Mesothelial cell of epicardium (in vitro differentiated cells): Measurements from ENCODE around the gene RNU1-3. TPM values are rescaled to one million over a fixed set of nuclear protein-coding genes. Genes with fewer than 3 reads are reported as not detected.
"Not testable (repeated sequence)": the region's sequence is repeated elsewhere in the genome, so short reads cannot be mapped to it uniquely, and the experiment has no call there.

Experiments used
- DNase-seq, 2 experiments: peaks; one replicate each; pipeline ENCODE4 v3.0.0; 2021; ENCODE audit warnings: low spot score in 2 of 2; ENCODE audit not compliant: unreplicated experiment in 2 of 2
- H3K27ac Mint-ChIP-seq: 2 replicates; pipeline ENCODE4 v1.8.0; 2021; ENCODE audit warnings: mixed read lengths
- H3K27me3 Mint-ChIP-seq: 2 replicates; pipeline ENCODE4 v1.8.0; 2021; ENCODE audit warnings: low read depth, mixed read lengths
- H3K36me3 Mint-ChIP-seq: 2 replicates; pipeline ENCODE4 v1.8.0; 2021; ENCODE audit warnings: mixed read lengths
- H3K4me1 Mint-ChIP-seq: 2 replicates; pipeline ENCODE4 v1.8.0; 2021; ENCODE audit warnings: mixed read lengths
- H3K4me3 Mint-ChIP-seq: 2 replicates; pipeline ENCODE4 v1.8.0; 2021; ENCODE audit warnings: mild to moderate bottlenecking, moderate library complexity, mixed read lengths
- H3K9me3 Mint-ChIP-seq: 2 replicates; pipeline ENCODE4 v1.8.0; 2021; ENCODE audit warnings: mixed read lengths
- total RNA-seq: library from RNA; stranded (reverse); gene quantifications from 3 replicates; pipeline ENCODE4 v1.2.1, GENCODE V29; 2021
- TF ChIP-seq, protein P1 (sequence below): fragments of 200-600 bp; sonication (generic); IDR thresholded peaks from one replicate; pipeline ENCODE4 v1.5.0; 2021; ENCODE audit warnings: antibody characterized with exemption; ENCODE audit not compliant: unreplicated experiment

RNU1-3 gene
- total RNA-seq, 1 donor from 2014 or later = 3,945 TPM

GRCh38 chr1:16628361-16629111 lies 38.2 kb downstream of the RNU1-3 start:
- H3K36me3 Mint-ChIP-seq = peaks cover 70% of the 10 kb centered on the region
- no peak overlapping the region for H3K4me3 Mint-ChIP-seq
- peak in 1 of 2 experiments; percentile 39 for DNase-seq
- H3K4me1 Mint-ChIP-seq = no peaks in the 10 kb centered on the region
- no peaks in the 10 kb centered on the region for H3K9me3 Mint-ChIP-seq
- TF ChIP-seq, protein P1, sequence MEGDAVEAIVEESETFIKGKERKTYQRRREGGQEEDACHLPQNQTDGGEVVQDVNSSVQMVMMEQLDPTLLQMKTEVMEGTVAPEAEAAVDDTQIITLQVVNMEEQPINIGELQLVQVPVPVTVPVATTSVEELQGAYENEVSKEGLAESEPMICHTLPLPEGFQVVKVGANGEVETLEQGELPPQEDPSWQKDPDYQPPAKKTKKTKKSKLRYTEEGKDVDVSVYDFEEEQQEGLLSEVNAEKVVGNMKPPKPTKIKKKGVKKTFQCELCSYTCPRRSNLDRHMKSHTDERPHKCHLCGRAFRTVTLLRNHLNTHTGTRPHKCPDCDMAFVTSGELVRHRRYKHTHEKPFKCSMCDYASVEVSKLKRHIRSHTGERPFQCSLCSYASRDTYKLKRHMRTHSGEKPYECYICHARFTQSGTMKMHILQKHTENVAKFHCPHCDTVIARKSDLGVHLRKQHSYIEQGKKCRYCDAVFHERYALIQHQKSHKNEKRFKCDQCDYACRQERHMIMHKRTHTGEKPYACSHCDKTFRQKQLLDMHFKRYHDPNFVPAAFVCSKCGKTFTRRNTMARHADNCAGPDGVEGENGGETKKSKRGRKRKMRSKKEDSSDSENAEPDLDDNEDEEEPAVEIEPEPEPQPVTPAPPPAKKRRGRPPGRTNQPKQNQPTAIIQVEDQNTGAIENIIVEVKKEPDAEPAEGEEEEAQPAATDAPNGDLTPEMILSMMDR = no peak
- H3K27me3 Mint-ChIP-seq = no peaks in the 10 kb centered on the region
- H3K27ac Mint-ChIP-seq = no peak overlapping the region

- H3K27me3 Mint-ChIP-seq, H3K4me1 Mint-ChIP-seq, H3K9me3 Mint-ChIP-seq, DNase-seq, H3K4me3 Mint-ChIP-seq, H3K27ac Mint-ChIP-seq: not testable (repeated sequence)
- peaks cover 54% of the 10 kb centered on the region for H3K36me3 Mint-ChIP-seq
Measured at GRCh38 chr1:16626409-16626983, 40.3 kb downstream of the RNU1-3 start.

- Mint-ChIP-seq H3K27me3 (no peaks in the 10 kb centered on the region), H3K36me3 (peaks cover 49% of the 10 kb centered on the region), H3K4me3 (no peak overlapping the region), H3K27ac (no peak overlapping the region), H3K4me1 (no peaks in the 10 kb centered on the region), H3K9me3 (no peaks in the 10 kb centered on the region)
- TF ChIP-seq, protein P1 = no peak
- peak in 1 of 2 experiments; percentile 57 for DNase-seq
Measured at GRCh38 chr1:16625497-16626408, 41.0 kb downstream of the RNU1-3 start.

- not testable (repeated sequence) for H3K4me1 Mint-ChIP-seq, H3K27me3 Mint-ChIP-seq, H3K27ac Mint-ChIP-seq, H3K4me3 Mint-ChIP-seq, H3K9me3 Mint-ChIP-seq
- H3K36me3 Mint-ChIP-seq = peaks cover 34% of the 10 kb centered on the region
- DNase-seq = peak in 1 of 2 experiments; percentile 57
Measured at GRCh38 chr1:16623812-16624719, 42.7 kb downstream of the RNU1-3 start.

GRCh38 chr1:16623337-16623736 lies 43.4 kb downstream of the RNU1-3 start:
- H3K4me1 Mint-ChIP-seq, H3K4me3 Mint-ChIP-seq, H3K27ac Mint-ChIP-seq, H3K27me3 Mint-ChIP-seq, H3K9me3 Mint-ChIP-seq: not testable (repeated sequence)
- peaks cover 27% of the 10 kb centered on the region for H3K36me3 Mint-ChIP-seq
- DNase-seq = peak in 1 of 2 experiments; percentile 41

- peak in 1 of 2 experiments; percentile 64 for DNase-seq
- H3K9me3 Mint-ChIP-seq = not testable (repeated sequence)
Measured at GRCh38 chr1:16621681-16622315, 45.0 kb downstream of the RNU1-3 start.

GRCh38 chr1:16621300-16621658 lies 45.5 kb downstream of the RNU1-3 start:
- Mint-ChIP-seq H3K27me3 (no peaks in the 10 kb centered on the region), H3K27ac (no peak overlapping the region), H3K36me3 (peaks cover 12% of the 10 kb centered on the region), H3K9me3 (no peaks in the 10 kb centered on the region), H3K4me3 (no peak overlapping the region), H3K4me1 (no peaks in the 10 kb centered on the region)
- TF ChIP-seq, protein P1 = peak; percentile 58
- no peak for DNase-seq

More at GRCh38 chr1:16621681-16622315, 45.0 kb downstream of the RNU1-3 start:
- peaks cover 16% of the 10 kb centered on the region for H3K36me3 Mint-ChIP-seq
- H3K4me3 Mint-ChIP-seq, H3K4me1 Mint-ChIP-seq, H3K27ac Mint-ChIP-seq, H3K27me3 Mint-ChIP-seq: not testable (repeated sequence)

- H3K27me3 Mint-ChIP-seq, H3K36me3 Mint-ChIP-seq, H3K4me1 Mint-ChIP-seq, H3K4me3 Mint-ChIP-seq, H3K9me3 Mint-ChIP-seq, H3K27ac Mint-ChIP-seq: not testable (repeated sequence)
- peak in 1 of 2 experiments; percentile 46 for DNase-seq
Measured at GRCh38 chr1:16619803-16620501, 46.8 kb downstream of the RNU1-3 start.
